OCI-LY3 (cell line): ENCODE data around the gene FLVCR2.

Experiments used
- EZH2phosphoT487 ChIP-seq: fragments of 200-600 bp; shearing (Covaris generic); IDR thresholded peaks from 2 replicates; pipeline ENCODE4 v1.6.1; 2018; ENCODE audit warnings: antibody characterized with exemption, mixed run types, low read depth
- TF ChIP-seq, protein P1 (sequence below): fragments of 200-600, 300-600 bp; sonication (generic); IDR thresholded peaks from 2 replicates; pipeline ENCODE4 v1.5.1; 2014; ENCODE audit warnings: antibody characterized with exemption, low read length, low read depth

DNA sequence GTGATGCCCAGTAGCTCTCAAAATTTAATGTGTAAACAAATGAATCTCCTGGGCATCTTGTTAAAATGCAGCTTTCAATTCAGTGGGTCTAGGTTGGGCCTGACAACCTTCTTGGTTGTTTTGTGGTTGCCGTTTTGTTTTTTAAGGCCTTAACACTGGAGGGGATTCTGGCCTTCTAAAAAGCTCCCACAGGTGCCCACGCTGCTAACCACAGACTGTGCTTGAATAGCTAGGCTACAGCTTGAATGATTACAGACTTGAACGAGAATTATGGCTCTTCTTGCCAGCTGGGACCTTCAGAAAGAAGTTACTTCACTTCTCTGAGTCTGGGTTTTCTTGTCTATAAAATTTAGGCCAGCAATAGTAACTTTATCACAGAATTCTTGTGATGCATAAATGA is 1.3 kb upstream of the FLVCR2 start:
- TF ChIP-seq, protein P1, sequence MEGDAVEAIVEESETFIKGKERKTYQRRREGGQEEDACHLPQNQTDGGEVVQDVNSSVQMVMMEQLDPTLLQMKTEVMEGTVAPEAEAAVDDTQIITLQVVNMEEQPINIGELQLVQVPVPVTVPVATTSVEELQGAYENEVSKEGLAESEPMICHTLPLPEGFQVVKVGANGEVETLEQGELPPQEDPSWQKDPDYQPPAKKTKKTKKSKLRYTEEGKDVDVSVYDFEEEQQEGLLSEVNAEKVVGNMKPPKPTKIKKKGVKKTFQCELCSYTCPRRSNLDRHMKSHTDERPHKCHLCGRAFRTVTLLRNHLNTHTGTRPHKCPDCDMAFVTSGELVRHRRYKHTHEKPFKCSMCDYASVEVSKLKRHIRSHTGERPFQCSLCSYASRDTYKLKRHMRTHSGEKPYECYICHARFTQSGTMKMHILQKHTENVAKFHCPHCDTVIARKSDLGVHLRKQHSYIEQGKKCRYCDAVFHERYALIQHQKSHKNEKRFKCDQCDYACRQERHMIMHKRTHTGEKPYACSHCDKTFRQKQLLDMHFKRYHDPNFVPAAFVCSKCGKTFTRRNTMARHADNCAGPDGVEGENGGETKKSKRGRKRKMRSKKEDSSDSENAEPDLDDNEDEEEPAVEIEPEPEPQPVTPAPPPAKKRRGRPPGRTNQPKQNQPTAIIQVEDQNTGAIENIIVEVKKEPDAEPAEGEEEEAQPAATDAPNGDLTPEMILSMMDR = no peak
- TF ChIP-seq EZH2phosphoT487 = no peak
